Measurements from ENCODE around the gene VAV2.

VAV2 gene

GRCh38 chr9:133727876-133728441 is 264.2 kb downstream of the VAV2 start:
- no peak for TF ChIP-seq EGR1 (IDR thresholded peaks at IDR 0.05)

GRCh38 chr9:133727277-133727875 is 264.7 kb downstream of the VAV2 start:
- TF ChIP-seq RAD21 (IDR thresholded peaks at IDR 0.05; ENCODE audit: low read depth) (peak; percentile 5; the same call in 1 of the 2 replicates), FOXM1 (IDR thresholded peaks at IDR 0.05; ENCODE audit: borderline replicate concordance, low read depth) (no peak)

GRCh38 chr9:133726401-133727276 is 265.5 kb downstream of the VAV2 start:
- TF ChIP-seq RAD21 (IDR thresholded peaks at IDR 0.05; ENCODE audit: low read depth), result peak; percentile 85
- no peak for TF ChIP-seq CREB1 (IDR thresholded peaks at IDR 0.05; ENCODE audit: low read depth)

GRCh38 chr9:133725886-133726285 is 266.2 kb downstream of the VAV2 start:
- TF ChIP-seq EP300 (IDR thresholded peaks at IDR 0.05; ENCODE audit: borderline replicate concordance) (no peak), REST (IDR thresholded peaks at IDR 0.05; ENCODE audit: low read depth) (no peak), CREB1 (IDR thresholded peaks at IDR 0.05; ENCODE audit: low read depth) (no peak), TAF1 (IDR thresholded peaks at IDR 0.05; ENCODE audit: low read depth) (no peak), TEAD4 (IDR thresholded peaks at IDR 0.05) (no peak), YY1 (IDR thresholded peaks at IDR 0.05; ENCODE audit: low read depth) (no peak), USF1 (IDR thresholded peaks at IDR 0.05) (no peak), MAX (IDR thresholded peaks at IDR 0.05) (no peak), NFIC (IDR thresholded peaks at IDR 0.05) (no peak), RAD21 (IDR thresholded peaks at IDR 0.05; ENCODE audit: low read depth) (no peak), ZBTB7A (IDR thresholded peaks at IDR 0.05; ENCODE audit: low read depth) (no peak), CEBPB (IDR thresholded peaks at IDR 0.05) (no peak), EGR1 (IDR thresholded peaks at IDR 0.05) (no peak), TCF12 (IDR thresholded peaks at IDR 0.05; ENCODE audit: low read depth) (no peak), FOXM1 (IDR thresholded peaks at IDR 0.05; ENCODE audit: borderline replicate concordance, low read depth) (no peak)

- TF ChIP-seq USF1 (IDR thresholded peaks at IDR 0.05), result no peak
- TF ChIP-seq REST (IDR thresholded peaks at IDR 0.05; ENCODE audit: low read depth), result no peak
- TF ChIP-seq CEBPB (IDR thresholded peaks at IDR 0.05), result no peak
- TF ChIP-seq CREB1 (IDR thresholded peaks at IDR 0.05; ENCODE audit: low read depth), result no peak
- TF ChIP-seq FOXM1 (IDR thresholded peaks at IDR 0.05; ENCODE audit: borderline replicate concordance, low read depth), result no peak
- no peak for TF ChIP-seq EGR1 (IDR thresholded peaks at IDR 0.05)
- no peak for TF ChIP-seq MAX (IDR thresholded peaks at IDR 0.05)
- TF ChIP-seq NFIC (IDR thresholded peaks at IDR 0.05), result no peak
- TF ChIP-seq YY1 (IDR thresholded peaks at IDR 0.05; ENCODE audit: low read depth), result no peak
- TF ChIP-seq ZBTB7A (IDR thresholded peaks at IDR 0.05; ENCODE audit: low read depth), result no peak
- no peak for TF ChIP-seq RAD21 (IDR thresholded peaks at IDR 0.05; ENCODE audit: low read depth)
Observed at GRCh38 chr9:133718563-133719315, 273.4 kb downstream of the VAV2 start.
